HepG2 (cell line): Measurements from ENCODE around the gene PLCG1. TPM values are rescaled to one million over a fixed set of nuclear protein-coding genes. Genes with fewer than 3 reads are reported as not detected.

Experiments used
- ARID5B ChIP-seq: IDR thresholded peaks from 2 replicates; pipeline ENCODE4 v1.4.0; 2020; ENCODE audit warnings: mild to moderate bottlenecking, missing genetic modification reagents
- CC2D1A ChIP-seq: sonication (generic); formaldehyde crosslinking; IDR thresholded peaks from 2 replicates; pipeline ENCODE4 v1.8.1; 2023; ENCODE audit warnings: mild to moderate bottlenecking, missing genetic modification reagents
- DBP ChIP-seq: sonication (generic); formaldehyde crosslinking; IDR thresholded peaks from 2 replicates; pipeline ENCODE4 v1.4.0; 2020; ENCODE audit warnings: missing genetic modification reagents; ENCODE audit errors: not compliant biosample characterization
- GABPA ChIP-seq, 2 experiments: IDR thresholded peaks; 2 replicates each; pipeline ENCODE4 v1.6.1; 2011 to 2016; ENCODE audit warnings: low read depth in 2 of 2, low read length in 1 of 2, missing biosample characterization in 1 of 2, missing genetic modification characterization in 1 of 2
- KLF9 ChIP-seq: IDR thresholded peaks from 2 replicates; pipeline ENCODE4 v1.6.1; 2016; ENCODE audit warnings: low read depth
- MEF2D ChIP-seq: sonication (generic); formaldehyde crosslinking; IDR thresholded peaks from 2 replicates; pipeline ENCODE4 v1.5.1; 2020; ENCODE audit warnings: mild to moderate bottlenecking, missing genetic modification reagents
- MEIS1 ChIP-seq: sonication (generic); formaldehyde crosslinking; IDR thresholded peaks from 2 replicates; pipeline ENCODE4 v1.9.0; 2021; ENCODE audit warnings: mild to moderate bottlenecking, missing genetic modification reagents, moderate library complexity, borderline replicate concordance
- TEAD2 ChIP-seq: sonication (generic); formaldehyde crosslinking; IDR thresholded peaks from 2 replicates; pipeline ENCODE4 v1.9.0; 2021; ENCODE audit warnings: missing genetic modification reagents
- ZNF17 ChIP-seq: sonication (generic); formaldehyde crosslinking; IDR thresholded peaks from 2 replicates; pipeline ENCODE4 v1.5.0; 2020; ENCODE audit warnings: mild to moderate bottlenecking, missing genetic modification reagents
- ZNF713 ChIP-seq: sonication (generic); formaldehyde crosslinking; IDR thresholded peaks from 2 replicates; pipeline ENCODE4 v1.4.0; 2020; ENCODE audit warnings: mild to moderate bottlenecking, missing genetic modification reagents
- ZNF781 ChIP-seq: sonication (generic); formaldehyde crosslinking; IDR thresholded peaks from 2 replicates; pipeline ENCODE4 v1.5.1; 2020; ENCODE audit warnings: borderline replicate concordance, mild to moderate bottlenecking, missing genetic modification reagents; ENCODE audit errors: not compliant biosample characterization
- polyA plus RNA-seq, 8 experiments: library from polyadenylated mRNA; depleted of rRNA in 3 of 8; stranded (reverse) in 7 of 8; unstranded in 1 of 8; fragments of >200 nt; fragmentation: Illumina TruSeq in 4 of 8; extraction: Trizol in 4 of 8; gene quantifications; 2 replicates each; pipeline versions ENCODE4 v1.2.1 to v1.2.3, GENCODE V29; 2011 to 2016; ENCODE audit warnings: low read depth in 4 of 8, missing spikeins in 1 of 8, mixed read lengths in 1 of 8; ENCODE audit not compliant: insufficient read depth in 1 of 8
- total RNA-seq, 5 experiments: library from RNA; depleted of rRNA; stranded (reverse); fragments of >200 nt; fragmentation: Illumina TruSeq; extraction: Trizol; gene quantifications; 2 replicates each; pipeline ENCODE4 v1.2.3, GENCODE V29; 2016; ENCODE audit warnings: low read depth in 1 of 5
- TF ChIP-seq, protein P1 (sequence below): sonication (generic); formaldehyde crosslinking; IDR thresholded peaks from 2 replicates; pipeline ENCODE4 v1.5.1; 2020; ENCODE audit warnings: missing genetic modification reagents, mild to moderate bottlenecking, borderline replicate concordance
- TF ChIP-seq, protein P2 (sequence below): sonication (generic); formaldehyde crosslinking; IDR thresholded peaks from 2 replicates; pipeline ENCODE4 v1.4.0; 2020; ENCODE audit warnings: missing genetic modification reagents
- TF ChIP-seq, protein P3 (sequence below): sonication (generic); formaldehyde crosslinking; IDR thresholded peaks from 2 replicates; pipeline ENCODE4 v1.5.0; 2020; ENCODE audit warnings: mild to moderate bottlenecking, missing genetic modification reagents
- TF ChIP-seq, protein P4 (sequence below): IDR thresholded peaks from 2 replicates; pipeline ENCODE4 v1.6.1; 2016

The PLCG1 gene
- total and polyA plus RNA-seq, 2 of the 13 experiments (the other 11 are each of a cell fraction or from before 2014, with no cell fraction given): 85.3 to 158 TPM

DNA sequence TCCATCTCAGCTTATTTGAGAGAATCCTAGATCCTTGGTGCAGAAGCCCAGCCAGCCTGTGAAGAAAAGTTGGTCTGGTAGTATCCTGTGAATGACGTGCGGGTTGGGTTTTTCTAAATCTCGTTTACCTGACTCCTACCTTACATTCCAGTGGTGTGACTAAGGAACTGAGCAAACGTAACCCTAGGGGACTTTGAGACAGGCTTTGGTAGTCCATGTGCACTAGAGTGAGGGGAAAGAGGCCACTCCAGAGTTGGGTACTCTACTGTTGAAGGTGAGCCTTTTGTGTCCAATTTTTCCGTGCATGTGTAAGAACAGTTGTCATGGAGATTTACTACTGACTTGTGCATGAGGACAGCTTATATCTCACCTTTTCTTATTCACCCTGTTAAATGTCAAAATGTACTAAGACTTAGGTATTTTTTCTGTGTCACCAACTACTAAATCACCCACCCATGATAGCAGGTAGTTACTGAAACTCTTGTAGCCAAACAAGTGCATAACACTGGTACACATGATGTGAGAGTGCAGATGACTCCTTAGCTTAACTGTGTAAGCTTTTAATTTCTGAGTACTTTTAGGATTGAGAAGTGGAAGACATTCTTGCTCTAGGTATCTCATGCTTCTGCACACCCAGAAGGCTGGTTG, 26.3 kb upstream of the PLCG1 start (continued):
- TF ChIP-seq, protein P1, sequence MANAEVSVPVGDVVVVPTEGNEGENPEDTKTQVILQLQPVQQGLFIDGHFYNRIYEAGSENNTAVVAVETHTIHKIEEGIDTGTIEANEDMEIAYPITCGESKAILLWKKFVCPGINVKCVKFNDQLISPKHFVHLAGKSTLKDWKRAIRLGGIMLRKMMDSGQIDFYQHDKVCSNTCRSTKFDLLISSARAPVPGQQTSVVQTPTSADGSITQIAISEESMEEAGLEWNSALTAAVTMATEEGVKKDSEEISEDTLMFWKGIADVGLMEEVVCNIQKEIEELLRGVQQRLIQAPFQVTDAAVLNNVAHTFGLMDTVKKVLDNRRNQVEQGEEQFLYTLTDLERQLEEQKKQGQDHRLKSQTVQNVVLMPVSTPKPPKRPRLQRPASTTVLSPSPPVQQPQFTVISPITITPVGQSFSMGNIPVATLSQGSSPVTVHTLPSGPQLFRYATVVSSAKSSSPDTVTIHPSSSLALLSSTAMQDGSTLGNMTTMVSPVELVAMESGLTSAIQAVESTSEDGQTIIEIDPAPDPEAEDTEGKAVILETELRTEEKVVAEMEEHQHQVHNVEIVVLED (CRISPR knock-in tag): no peak
- TF ChIP-seq ARID5B (CRISPR knock-in tag): peak; percentile 66
- no peak for TF ChIP-seq CC2D1A
- no peak for TF ChIP-seq KLF9 (CRISPR knock-in tag)
- TF ChIP-seq TEAD2 (CRISPR knock-in tag): no peak
- TF ChIP-seq GABPA (IDR thresholded peaks at IDR 0.05; ENCODE audit: low read depth, low read length): no peak
- no peak for TF ChIP-seq GABPA (CRISPR knock-in tag; IDR thresholded peaks at IDR 0.05; ENCODE audit: low read depth)
- TF ChIP-seq, protein P2, sequence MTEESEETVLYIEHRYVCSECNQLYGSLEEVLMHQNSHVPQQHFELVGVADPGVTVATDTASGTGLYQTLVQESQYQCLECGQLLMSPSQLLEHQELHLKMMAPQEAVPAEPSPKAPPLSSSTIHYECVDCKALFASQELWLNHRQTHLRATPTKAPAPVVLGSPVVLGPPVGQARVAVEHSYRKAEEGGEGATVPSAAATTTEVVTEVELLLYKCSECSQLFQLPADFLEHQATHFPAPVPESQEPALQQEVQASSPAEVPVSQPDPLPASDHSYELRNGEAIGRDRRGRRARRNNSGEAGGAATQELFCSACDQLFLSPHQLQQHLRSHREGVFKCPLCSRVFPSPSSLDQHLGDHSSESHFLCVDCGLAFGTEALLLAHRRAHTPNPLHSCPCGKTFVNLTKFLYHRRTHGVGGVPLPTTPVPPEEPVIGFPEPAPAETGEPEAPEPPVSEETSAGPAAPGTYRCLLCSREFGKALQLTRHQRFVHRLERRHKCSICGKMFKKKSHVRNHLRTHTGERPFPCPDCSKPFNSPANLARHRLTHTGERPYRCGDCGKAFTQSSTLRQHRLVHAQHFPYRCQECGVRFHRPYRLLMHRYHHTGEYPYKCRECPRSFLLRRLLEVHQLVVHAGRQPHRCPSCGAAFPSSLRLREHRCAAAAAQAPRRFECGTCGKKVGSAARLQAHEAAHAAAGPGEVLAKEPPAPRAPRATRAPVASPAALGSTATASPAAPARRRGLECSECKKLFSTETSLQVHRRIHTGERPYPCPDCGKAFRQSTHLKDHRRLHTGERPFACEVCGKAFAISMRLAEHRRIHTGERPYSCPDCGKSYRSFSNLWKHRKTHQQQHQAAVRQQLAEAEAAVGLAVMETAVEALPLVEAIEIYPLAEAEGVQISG (CRISPR knock-in tag): no peak
- TF ChIP-seq, protein P3, sequence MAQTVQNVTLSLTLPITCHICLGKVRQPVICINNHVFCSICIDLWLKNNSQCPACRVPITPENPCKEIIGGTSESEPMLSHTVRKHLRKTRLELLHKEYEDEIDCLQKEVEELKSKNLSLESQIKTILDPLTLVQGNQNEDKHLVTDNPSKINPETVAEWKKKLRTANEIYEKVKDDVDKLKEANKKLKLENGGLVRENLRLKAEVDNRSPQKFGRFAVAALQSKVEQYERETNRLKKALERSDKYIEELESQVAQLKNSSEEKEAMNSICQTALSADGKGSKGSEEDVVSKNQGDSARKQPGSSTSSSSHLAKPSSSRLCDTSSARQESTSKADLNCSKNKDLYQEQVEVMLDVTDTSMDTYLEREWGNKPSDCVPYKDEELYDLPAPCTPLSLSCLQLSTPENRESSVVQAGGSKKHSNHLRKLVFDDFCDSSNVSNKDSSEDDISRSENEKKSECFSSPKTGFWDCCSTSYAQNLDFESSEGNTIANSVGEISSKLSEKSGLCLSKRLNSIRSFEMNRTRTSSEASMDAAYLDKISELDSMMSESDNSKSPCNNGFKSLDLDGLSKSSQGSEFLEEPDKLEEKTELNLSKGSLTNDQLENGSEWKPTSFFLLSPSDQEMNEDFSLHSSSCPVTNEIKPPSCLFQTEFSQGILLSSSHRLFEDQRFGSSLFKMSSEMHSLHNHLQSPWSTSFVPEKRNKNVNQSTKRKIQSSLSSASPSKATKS (CRISPR knock-in tag): no peak
- TF ChIP-seq MEF2D (CRISPR knock-in tag): no peak
- no peak for TF ChIP-seq DBP (CRISPR knock-in tag)
- TF ChIP-seq ZNF713 (CRISPR knock-in tag): no peak
- no peak for TF ChIP-seq ZNF781
- TF ChIP-seq, protein P4, sequence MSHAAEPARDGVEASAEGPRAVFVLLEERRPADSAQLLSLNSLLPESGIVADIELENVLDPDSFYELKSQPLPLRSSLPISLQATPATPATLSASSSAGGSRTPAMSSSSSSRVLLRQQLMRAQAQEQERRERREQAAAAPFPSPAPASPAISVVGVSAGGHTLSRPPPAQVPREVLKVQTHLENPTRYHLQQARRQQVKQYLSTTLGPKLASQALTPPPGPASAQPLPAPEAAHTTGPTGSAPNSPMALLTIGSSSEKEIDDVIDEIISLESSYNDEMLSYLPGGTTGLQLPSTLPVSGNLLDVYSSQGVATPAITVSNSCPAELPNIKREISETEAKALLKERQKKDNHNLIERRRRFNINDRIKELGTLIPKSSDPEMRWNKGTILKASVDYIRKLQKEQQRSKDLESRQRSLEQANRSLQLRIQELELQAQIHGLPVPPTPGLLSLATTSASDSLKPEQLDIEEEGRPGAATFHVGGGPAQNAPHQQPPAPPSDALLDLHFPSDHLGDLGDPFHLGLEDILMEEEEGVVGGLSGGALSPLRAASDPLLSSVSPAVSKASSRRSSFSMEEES: 0 out of 2 replicates have a peak, but pooled peaks have one; percentile 35
- no peak for TF ChIP-seq ZNF17
- TF ChIP-seq MEIS1 (CRISPR knock-in tag): no peak
